DMS114 treated with DMSO at 0.1 percent for 48 hours (cell line): Measurements from ENCODE around the gene CDH4.
"Not testable (repeated sequence)": the region's sequence is repeated elsewhere in the genome, so short reads cannot be mapped to it uniquely, and the experiment has no call there.

Source experiments
- DNase-seq: peaks from one replicate; lab custom pipeline; 2025; ENCODE audit not compliant: unreplicated experiment; lab: John Stamatoyannopoulos, UW

The CDH4 gene

DNA sequence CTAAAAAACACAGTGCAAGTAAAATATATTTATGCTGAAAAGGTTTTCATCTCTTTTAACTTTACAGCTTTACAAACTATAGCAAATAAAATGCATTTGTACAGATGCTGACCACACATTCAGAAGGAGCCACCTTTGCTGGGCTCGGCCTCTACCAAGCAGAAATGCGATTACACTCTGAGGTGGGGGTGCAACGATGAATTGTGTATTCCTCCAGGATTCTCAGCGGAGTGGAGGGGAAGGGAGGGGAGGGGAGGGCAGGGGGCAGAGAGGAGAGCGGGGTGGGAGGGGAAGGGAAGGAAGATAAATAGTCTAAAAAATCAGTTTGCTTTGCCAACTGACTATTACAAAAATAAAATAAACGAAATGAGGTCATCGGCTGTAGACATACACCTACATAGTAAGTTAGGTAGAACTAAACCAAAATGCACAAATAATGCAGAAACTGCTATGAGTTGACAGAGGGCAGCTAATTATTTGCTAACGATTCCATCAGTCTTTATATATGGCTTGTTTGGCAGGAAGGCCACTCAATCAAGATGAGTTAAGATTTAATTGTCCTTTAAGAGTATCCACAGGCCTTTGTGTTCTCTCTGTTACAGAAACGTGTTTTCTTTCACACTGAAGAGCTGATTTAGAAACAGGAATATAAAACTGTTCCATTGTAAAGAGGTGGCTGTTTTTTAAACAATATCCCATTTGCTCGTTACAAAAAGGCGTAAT, 723.5 kb downstream of the CDH4 start:
- DNase-seq = no peak

DNA sequence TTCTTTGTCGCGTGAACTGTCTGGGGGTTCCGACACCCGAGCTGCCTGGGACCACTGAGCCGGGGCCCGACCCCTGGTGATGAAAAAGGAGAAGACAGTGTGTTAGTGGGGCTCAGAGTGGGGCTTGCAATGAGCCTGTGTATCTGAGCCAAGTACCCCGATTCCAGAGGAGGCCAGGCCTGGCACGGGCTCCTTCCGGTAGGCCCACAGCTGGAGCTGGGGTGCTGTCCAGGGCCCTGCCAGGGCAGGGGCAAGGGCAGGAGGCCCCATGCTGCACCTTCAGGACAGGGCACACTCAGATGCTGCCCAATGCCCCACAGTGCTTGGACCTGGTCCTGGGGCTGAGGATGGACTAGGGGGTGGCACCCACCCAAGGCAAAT, 724.2 kb downstream of the CDH4 start:
- DNase-seq = no peak

DNA sequence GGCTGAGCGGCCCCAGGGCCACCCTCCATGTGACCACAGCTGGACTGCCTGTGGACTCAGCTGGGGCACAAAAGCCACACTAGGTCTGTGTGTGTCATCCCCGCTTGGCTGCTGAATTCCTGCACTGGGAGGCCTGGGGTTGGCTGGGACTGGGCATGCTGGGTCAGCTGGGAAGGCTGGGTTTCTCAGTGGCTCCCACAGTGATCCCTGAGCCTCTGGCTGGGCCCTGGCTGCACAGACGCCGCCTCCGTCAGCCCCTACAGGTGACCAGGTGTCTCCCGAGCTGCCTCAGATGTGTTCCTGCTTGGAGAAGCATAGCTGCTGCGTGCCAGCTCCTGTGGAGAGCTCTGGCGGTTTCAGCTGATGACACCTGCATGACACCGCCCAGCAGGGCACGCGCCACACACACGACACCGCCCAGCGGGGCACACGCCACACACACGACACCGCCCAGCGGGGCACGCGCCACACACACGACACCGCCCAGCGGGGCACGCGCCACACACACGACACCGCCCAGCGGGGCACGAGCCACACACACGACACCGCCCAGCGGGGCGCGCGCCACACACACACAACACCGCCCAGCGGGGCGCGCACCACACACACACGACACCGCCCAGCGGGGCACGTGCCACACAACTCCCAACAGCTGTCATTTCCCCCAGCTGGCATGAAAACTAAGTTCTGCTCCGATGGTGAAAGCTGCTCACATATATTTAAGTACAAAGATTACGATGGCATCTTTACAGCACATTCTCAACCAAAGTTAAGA, 724.8 kb downstream of the CDH4 start:
- DNase-seq = no peak

DNA sequence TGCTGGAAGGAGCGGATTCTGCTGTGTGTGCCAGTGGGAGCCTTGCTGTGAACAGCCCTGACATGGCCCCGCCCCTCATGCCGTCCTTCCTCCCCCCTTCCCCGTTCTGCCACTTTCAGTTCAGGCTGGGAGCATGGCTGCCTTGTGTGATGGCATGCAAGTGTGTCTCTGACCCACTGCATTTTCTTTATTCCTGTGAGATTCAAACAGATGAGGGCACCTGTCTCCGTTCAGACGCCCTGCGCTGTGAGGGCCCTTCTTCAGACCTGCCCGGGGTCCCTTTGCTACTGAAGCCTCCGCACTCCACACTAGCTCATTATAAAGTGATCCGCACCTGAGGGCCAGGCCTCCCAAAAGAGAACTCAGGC, 725.3 kb downstream of the CDH4 start:
- no peak for DNase-seq

DNA sequence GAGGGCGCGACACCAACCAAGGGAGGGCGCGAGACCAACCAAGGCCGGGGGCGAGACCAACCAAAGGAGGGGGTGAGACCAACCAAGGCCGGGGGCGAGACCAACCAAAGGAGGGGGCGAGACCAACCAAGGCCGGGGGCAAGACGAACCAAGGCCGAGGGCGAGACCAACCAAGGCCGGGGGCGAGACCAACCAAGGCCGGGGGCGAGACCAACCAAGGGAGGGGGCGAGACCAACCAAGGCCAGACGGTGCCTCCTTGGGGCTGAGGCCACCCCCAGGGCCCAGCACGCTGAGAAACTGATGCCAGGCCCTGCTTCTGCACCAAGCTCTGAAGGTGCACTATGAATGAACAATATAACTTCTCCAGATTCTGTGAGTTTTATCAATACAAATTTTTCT, 726.4 kb downstream of the CDH4 start:
- DNase-seq = no peak

DNA sequence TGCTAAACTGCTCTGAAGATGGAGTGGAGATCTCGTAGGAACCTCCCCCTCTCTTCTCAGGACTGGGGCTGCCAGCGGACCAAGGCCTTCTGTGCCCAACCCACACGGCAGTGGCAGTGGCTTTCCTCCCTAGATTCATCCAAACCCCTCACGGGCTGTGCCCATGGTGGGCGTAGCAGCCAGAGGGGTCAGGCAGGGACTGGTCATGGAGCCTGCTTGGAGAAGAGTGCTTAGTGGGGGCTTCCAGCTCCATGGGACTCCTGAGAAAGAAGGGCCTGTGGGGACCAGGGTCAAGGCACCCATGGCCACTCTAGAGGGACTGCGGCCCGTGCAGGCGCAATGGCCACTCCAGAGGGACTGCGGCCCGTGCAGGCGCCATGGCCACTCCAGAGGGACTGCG, 727.0 kb downstream of the CDH4 start:
- DNase-seq = no peak

DNA sequence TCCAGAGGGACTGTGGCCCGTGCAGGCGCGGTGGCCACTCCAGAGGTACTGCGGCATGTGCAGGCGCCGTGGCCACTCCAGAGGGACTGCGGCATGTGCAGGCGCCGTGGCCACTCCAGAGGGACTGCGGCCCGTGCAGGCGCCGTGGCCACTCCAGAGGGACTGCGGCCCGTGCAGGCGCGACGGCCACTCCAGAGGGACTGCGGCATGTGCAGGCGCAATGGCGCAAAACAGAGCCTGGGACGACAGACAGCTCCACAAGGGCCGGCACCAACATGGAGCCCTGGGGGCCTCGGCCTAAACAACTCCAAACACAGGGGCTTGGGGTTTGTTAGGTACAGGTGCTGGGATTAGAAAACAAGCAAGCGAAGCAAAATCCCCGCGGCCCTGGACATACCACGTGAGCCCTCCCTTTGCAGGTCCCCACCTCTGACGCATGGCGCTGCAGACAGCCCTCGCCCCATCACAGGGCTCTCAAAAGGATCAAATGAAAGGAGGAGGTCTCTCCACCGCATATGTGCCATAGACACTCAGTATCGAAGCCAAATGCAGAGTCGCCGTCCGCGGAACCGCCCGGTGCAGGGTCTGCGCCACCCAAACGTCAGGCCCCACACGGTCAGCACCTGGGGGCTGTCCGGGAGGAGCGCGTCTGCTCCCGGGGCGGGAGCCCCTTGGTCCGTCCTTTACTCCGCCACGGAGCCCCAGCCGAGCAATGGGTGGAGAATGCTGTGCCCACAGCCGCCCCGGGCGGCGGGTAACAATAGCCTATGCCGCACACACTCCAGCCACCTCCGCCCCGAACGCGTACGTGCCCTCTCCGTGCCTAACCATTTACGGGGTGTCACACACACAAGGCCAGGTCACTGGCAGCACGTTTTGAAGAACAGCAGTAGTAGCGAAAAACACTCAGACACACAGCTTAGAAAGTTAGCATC, 727.9 kb downstream of the CDH4 start:
- DNase-seq = no peak

DNA sequence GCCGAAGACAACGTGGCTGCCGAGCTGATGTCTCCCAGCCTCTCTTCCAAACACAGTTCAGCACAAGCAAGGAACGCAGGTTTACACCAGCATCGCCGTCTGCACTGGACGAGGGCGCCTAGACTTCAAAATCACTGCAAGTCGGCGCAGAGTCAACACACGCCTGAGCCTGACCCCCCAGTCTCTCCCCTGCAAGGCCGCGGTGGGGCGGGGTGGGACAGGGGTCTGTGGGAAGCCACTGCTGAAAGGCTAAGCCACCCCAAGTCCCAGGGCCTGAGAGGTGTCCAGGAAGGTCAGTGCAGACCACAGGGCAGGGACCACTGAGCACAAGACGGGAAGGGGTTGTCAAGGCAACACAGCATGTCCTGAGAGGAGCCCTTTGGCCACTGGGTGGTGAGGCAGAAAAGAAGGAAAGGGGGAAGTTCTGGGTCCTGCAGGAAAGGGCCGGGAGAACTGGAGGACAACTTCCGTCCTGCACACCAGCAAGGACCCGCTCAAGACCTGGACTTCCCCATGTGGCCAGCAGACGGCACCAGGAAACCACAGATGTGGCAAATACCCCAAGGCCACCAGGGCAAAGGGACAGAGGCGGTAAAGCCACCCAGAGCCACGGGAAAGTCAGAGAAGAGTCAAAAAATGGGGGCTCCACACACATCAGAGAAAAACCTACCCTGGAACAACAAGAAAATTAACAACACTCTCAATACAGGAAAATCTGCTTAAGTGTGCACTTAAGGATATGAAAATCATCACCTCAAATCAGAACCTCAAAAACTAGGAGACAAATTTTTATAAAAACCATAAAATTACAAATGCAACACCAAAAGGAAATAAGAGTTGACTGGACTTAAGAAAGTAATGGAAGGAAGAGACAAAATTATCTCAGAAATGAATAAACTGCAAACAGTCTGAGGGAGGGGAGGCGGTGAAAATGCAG, 728.9 kb downstream of the CDH4 start:
- DNase-seq = no peak

DNA sequence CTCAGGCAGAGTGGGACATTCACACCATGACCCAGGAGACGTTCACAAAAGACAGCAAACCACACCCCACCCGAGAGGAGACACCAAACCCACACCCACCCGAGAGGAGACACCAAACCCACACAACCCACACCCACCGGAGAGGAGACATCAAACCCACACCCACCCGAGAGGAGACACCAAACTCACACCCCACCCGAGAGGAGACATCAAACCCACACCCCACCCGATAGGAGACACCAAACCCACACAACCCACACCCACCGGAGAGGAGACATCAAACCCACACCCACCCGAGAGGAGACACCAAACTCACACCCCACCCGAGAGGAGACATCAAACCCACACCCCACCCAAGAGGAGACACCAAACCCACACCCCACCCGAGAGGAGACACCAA, 729.6 kb downstream of the CDH4 start:
- not testable (repeated sequence) for DNase-seq

DNA sequence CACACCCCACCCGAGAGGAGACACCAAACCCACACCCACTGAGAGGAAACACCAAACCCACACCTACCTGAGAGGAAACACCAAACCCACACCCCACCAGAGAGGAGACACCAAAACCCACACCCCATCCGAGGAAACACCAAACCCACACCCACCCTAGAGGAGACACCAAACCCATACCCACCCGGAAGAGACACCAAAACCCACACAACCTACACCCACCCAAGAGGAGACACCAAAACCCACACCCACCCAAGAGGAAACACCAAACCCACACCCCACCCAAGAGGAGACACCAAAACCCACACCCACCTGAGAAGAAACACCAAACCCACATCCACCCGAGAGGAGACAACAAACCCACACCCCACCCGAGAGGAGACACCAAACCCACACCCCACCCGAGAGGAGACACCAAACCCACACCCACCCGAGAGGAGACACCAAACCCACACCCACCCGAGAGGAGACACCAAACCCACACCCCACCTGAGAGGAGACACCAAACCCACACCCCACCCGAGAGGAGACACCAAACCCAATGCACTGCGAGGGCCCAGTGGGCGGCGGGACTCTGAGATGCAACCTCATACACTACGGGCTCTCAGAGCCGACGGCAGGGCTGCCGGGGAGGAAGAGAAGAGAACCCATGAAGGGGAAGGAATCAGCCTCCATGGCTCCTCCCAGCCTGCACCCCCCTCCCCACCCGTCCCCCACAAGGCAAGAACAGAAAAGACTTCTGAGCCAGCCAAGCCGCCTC, 730.3 kb downstream of the CDH4 start:
- DNase-seq = no peak

DNA sequence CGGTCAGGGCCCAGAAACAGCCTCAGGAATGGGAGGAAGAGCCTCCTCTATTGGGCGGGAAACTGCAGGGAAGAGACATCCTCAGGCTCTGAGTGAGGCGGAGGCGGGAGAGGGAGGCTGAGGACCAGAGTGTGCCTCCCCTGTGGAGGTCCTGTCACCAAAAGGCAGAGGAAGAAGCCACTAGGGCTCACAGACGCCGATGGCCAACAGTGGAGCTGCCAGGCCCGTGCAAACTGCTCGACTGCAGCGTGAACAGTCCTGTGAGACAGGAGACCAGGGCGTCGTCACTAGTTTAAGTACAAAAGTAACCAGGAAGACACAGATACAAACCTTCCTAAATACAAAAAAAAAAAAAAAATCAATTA, 730.9 kb downstream of the CDH4 start:
- DNase-seq = no peak

DNA sequence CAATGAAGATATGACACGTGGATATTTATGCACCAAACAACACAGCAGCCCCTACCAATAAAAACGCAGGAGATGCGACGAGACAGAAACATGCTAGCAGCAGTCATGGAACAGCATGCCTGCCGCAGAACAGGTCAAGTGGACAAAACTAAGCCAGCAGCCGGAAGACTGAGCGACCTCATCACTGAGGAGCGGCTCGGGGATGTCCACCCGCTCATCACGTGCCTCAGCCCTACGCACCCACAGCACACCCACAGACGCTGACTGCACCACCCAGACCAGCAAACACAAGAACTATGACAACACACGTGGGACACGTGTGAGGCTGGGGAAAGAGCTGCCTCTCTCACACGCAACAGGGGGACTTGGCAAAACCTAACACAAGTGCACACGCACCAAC, 731.9 kb downstream of the CDH4 start:
- no peak for DNase-seq

DNA sequence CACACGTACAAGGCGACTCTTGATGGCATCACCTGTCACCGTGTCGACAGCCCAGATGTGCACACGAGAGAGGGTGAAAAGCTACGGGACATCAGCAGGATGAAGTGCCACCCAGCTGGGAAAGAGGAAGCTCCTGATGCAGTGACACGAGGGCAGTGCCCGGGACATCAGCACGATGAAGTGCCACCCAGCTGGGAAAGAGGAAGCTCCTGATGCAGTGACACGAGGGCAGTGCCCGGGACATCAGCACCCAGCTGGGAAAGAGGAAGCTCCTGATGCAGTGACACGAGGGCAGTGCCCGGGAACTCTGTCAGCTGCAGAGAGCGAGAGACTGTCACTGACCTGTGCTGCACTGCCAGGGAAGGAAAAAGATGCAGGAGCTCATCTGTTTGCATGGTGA, 732.4 kb downstream of the CDH4 start:
- DNase-seq = not testable (repeated sequence)

DNA sequence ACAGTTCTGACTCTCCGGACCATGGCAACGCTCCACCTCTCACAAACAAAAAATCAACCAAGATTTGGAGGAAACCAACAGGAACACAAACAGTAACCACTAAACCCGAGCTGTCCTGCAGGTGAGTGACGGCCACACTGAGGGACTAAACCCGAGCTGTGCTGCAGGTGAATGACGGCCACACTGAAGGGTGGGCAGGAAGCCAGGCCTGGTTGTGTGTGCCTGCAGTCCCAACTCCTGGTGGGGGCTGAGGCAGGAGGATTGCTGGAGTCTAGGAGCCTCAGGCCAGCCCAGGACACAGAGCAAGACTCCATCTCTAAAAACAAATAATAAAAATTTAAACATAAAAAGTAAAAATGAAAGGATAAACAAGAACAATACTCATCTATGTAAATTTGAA, 733.0 kb downstream of the CDH4 start:
- DNase-seq = no peak

DNA sequence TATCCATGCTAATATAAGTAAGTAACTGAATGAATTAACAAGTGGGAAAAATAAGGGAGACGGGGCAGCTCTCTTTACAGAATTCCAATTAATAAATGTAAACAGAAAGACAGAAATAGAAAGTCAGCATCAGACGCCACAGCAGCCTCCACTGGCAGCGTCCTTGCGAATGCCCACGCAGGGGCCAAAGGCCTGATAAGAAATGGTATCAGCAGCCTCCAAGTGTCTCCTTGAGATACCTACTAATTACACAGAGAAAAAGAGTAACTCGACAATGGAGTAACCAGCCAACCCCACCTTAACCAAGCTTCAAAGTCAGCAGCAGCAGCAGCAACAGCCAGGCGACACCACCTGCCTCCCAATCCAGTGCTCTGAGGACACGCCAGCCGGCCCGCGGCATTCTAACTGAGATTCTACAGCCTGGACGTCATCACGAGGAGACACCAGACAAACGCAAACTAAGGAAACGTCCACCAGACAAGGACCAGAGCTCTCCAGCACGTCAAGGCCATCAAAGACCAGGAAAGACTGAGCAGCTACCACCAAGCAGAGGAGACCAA, 734.8 kb downstream of the CDH4 start:
- no peak for DNase-seq

DNA sequence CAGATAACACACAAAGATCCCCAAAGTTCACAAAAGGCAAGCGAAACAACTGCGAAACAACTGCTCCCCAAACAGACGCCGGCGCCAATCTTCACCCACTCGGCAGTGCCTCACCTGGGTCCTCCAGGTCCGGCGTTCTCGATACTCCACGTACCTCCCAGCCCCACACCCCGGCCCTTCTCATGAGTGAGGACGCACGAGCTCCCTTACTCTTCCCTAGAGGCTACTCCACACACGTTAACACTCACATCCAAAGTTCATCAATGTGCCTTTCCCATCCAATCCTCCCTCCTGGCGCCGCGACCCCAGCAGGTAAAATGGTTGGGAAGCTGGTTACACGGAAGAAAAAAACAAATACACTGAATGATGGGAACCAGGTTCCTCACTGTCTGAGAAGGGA, 736.6 kb downstream of the CDH4 start:
- no peak for DNase-seq

DNA sequence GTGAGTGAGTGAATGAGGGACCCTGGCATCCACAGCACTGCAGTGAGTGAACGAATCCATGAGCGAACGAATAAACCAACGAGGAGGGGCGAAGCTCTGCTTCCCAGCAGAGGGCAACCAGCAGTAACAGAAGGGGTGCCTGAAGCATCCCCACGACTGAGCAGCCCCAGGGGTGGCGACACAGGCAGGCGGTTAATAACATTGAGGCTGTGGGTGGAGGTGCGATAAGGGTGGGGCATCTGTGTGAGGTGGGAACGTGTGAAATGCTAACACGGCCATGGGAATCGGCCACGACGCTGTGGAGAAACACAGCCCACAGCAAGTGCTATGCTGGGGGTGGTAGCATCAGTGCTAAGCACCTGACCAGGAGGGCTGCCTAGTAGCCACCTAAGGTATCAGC, 737.7 kb downstream of the CDH4 start:
- no peak for DNase-seq
